ENCODE data around the gene CLC.

DNA sequence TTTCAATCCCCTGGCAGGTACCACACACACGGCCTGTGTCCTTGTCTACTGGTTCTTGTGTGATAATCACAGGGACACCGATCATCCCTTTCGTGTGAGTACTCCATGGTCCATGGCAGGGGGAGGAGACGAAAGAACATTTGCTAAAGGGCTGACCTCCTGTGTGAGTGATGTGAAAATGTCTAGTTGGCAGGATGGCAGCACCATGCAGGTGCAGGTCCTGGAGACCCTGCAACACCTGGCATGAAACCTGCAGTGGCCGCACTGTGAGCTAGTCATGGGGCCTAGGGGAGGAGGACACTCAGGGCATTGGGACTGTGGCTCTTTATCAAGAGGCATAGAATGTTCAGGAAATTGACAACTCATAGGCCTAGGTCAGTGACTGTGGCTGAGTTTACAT, 56.4 kb downstream of the CLC start:
- TF ChIP-seq CHD2 (IDR thresholded peaks at IDR 0.05; ENCODE audit: low read length) (no peak), JUND (IDR thresholded peaks at IDR 0.05; ENCODE audit: low read length) (no peak), CREB1 (IDR thresholded peaks at IDR 0.05) (no peak), CTCF (IDR thresholded peaks at IDR 0.05; ENCODE audit: control extremely low read depth in 1 of 3, insufficient read depth in 1 of 3, low read depth in 1 of 3, low read length in 3 of 3) (no peak), RXRA (IDR thresholded peaks at IDR 0.05; ENCODE audit: insufficient read depth, low read depth, low read length) (no peak), GABPA (IDR thresholded peaks at IDR 0.05; ENCODE audit: borderline replicate concordance, insufficient read depth, low read length) (no peak), KDM5A (IDR thresholded peaks at IDR 0.05; ENCODE audit: low read length) (no peak), SP4 (IDR thresholded peaks at IDR 0.05; ENCODE audit: low read length) (no peak), POLR2A (IDR thresholded peaks at IDR 0.05; ENCODE audit: control extremely low read depth in 1 of 2, low read depth in 2 of 2, low read length in 2 of 2) (no peak), SIX5 (IDR thresholded peaks at IDR 0.05; ENCODE audit: low read depth, low read length) (no peak), BRCA1 (IDR thresholded peaks at IDR 0.05; ENCODE audit: low read depth, low read length) (no peak), ZNF274 (IDR thresholded peaks at IDR 0.05; ENCODE audit: borderline replicate concordance, extremely low read depth, low read length) (no peak), POLR2AphosphoS5 (IDR thresholded peaks at IDR 0.05; ENCODE audit: low read depth, low read length) (no peak), KDM1A (IDR thresholded peaks at IDR 0.05; ENCODE audit: borderline replicate concordance, low read length) (no peak)
